ENCODE results near the gene VSX1. TPM values are rescaled to one million over a fixed set of nuclear protein-coding genes. Genes with fewer than 3 reads are reported as not detected.

The VSX1 gene
- total and polyA plus RNA-seq, 2 of the 4 experiments (the other 2 are of a cell fraction) = not detected

GRCh38 chr20:25120457-25120856, 38.5 kb upstream of the VSX1 start:
- no CpG with 5 or more reads among the region's 3 CpGs for WGBS, 2 experiments (ENCODE audit: extremely low coverage in 2 of 2, insufficient read length in 1 of 2)
- ChIA-PET CTCF (no interaction called here), POLR2A (ENCODE audit: unreplicated experiment) (no interaction called here)
- Histone ChIP-seq H3K27ac (ENCODE audit: insufficient read depth, low read length) (no peak overlapping the region), H2AFZ (replicated peaks; ENCODE audit: low read length, poor library complexity) (no peak overlapping the region), H3K9ac (ENCODE audit: low read depth, low read length) (no peak overlapping the region), H3K18ac (ENCODE audit: low read depth, low read length) (no peak overlapping the region), H4K91ac (ENCODE audit: insufficient read depth, low read depth, low read length) (no peak overlapping the region), H4K8ac (ENCODE audit: low read depth in 2 of 2, low read length in 2 of 2) (no peak overlapping the region), H2BK20ac (ENCODE audit: low read depth, low read length) (no peak overlapping the region), H3K79me1 (ENCODE audit: low read depth in 1 of 2, low read length in 2 of 2) (no peaks in the 10 kb centered on the region), H4K5ac (ENCODE audit: low read depth, low read length) (no peak overlapping the region), H2AK5ac (ENCODE audit: low read depth, low read length) (no peak overlapping the region), H3K4me2 (ENCODE audit: low read depth, low read length) (no peak overlapping the region), H2BK5ac (ENCODE audit: low read depth, low read length, poor library complexity, severe bottlenecking) (no peak overlapping the region), H3K27me3 (ENCODE audit: control insufficient read depth, insufficient read depth, low read length) (peaks cover 28% of the 10 kb centered on the region), H2BK15ac (ENCODE audit: low read depth, low read length) (no peak overlapping the region), H2BK120ac (ENCODE audit: low read depth, low read length) (no peak overlapping the region), H3K4ac (ENCODE audit: low read depth, low read length) (no peak overlapping the region), H4K20me1 (ENCODE audit: insufficient read depth, low read length) (no peaks in the 10 kb centered on the region), H3K9me3 (ENCODE audit: control insufficient read depth, insufficient read depth, low read length) (no peaks in the 10 kb centered on the region), H2AK9ac (replicated peaks; ENCODE audit: low read depth, low read length, poor library complexity) (no peak overlapping the region), H3K9me1 (ENCODE audit: insufficient read depth, low read length) (0 out of 2 replicates have a peak, but pooled peaks cover 5% of the 10 kb centered on the region), H3K56ac (ENCODE audit: extremely low read depth, insufficient read depth, low read length) (no peak overlapping the region), H3K4me3 (ENCODE audit: insufficient read depth, low read depth, low read length) (no peak overlapping the region), H3K4me1 (ENCODE audit: control insufficient read depth, insufficient read depth, low read length) (no peaks in the 10 kb centered on the region), H3K14ac (replicated peaks; ENCODE audit: low read depth, low read length) (no peak overlapping the region), H3K36me3 (ENCODE audit: control insufficient read depth, insufficient read depth, low read length) (no peaks in the 10 kb centered on the region), H3K23ac (ENCODE audit: low read depth, low read length) (no peak overlapping the region)
- dilution Hi-C loops (cut with HindIII; ENCODE audit: low sequenced_read_pairs, unreplicated experiment) = no loop called here
- ATAC-seq (ENCODE audit: low read depth) (no peak), DNase-seq (no peak)
- in situ Hi-C loops (cut with MboI; ENCODE audit: low sequenced_read_pairs) = no loop called here
- no TSS peak for BruUV-seq (replicated peaks)
- intact Hi-C loops (cut with micrococcal nuclease) = no loop called here
- TF ChIP-seq RAD21 (IDR thresholded peaks at IDR 0.05; ENCODE audit: low read length) (no peak), CEBPB (IDR thresholded peaks at IDR 0.05; ENCODE audit: low read depth, low read length) (no peak), USF2 (IDR thresholded peaks at IDR 0.05; ENCODE audit: low read depth, low read length) (no peak), RFX5 (IDR thresholded peaks at IDR 0.05; ENCODE audit: low read depth, low read length) (no peak)

Measured in IMR-90 (cell line).